ENCODE measurements around the gene FAM90A1. TPM values are rescaled to one million over a fixed set of nuclear protein-coding genes. Genes with fewer than 3 reads are reported as not detected.
"Not testable (repeated sequence)": the region's sequence is repeated elsewhere in the genome, so short reads cannot be mapped to it uniquely, and the experiment has no call there.

Gene FAM90A1
- total RNA-seq, 3 donors from 2014 or later (not counting 1 experiment from before 2014, with no cell fraction given), result 0.28 TPM; not detected in 2

DNA sequence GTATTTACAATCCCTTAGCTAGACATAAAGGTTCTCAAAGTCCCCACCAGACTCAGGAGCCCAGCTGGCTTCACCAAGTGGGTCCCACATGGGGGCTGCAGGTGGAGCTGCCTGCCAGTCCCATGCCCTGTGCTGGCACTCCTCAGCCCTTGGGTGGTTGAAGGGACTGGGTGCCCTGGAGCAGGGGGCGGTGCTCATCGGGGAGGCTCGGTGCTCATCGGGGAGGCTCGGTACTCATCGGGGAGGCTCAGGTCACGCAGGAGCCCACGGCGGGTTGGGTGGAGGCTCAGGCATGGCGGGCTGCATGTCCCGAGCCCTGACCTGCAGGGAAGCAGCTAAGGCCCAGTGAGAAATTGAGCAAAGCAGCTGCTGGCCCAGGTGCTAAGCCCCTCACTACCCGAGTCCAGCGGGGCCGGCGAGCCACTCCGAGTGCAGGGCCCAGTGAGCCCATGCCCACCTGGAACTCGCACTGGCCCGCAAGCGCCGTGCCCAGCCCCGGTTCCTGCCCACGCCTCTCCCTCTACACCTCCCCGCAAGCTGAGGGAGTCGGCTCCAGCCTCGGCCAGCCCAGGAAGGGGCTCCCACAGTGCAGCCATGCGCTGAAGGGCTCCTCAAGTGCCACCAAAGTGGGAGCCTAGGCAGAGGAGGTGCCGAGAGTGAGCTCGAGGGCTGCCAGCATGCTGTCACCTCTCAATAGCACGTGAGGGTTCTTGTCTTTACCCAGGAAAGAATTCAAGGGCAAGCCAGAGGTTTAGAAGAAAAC is 24.8 kb upstream of the FAM90A1 start:
- H3K4me3 Mint-ChIP-seq; H3K36me3 Mint-ChIP-seq; H3K4me1 ChIP-seq (ENCODE audit: control insufficient read depth, insufficient read depth, low read length); H3K27me3 Mint-ChIP-seq (ENCODE audit: low read depth in 2 of 2); H3K9me3 ChIP-seq (ENCODE audit: control insufficient read depth, insufficient read depth, low read length); H3K27me3 ChIP-seq (ENCODE audit: control insufficient read depth, insufficient read depth, low read length); DNase-seq; H3K4me1 Mint-ChIP-seq; ATAC-seq; H3K36me3 ChIP-seq (ENCODE audit: control insufficient read depth, insufficient read depth, low read length); intact Hi-C loops (cut with micrococcal nuclease); H3K9me3 Mint-ChIP-seq; H3K27ac ChIP-seq (ENCODE audit: low read length); H3K27ac Mint-ChIP-seq; H3K4me3 ChIP-seq (ENCODE audit: low read length): not testable (repeated sequence)
- 90% methylated on average over 27 of the region's 29 CpGs for WGBS (ENCODE audit: insufficient coverage)

DNA sequence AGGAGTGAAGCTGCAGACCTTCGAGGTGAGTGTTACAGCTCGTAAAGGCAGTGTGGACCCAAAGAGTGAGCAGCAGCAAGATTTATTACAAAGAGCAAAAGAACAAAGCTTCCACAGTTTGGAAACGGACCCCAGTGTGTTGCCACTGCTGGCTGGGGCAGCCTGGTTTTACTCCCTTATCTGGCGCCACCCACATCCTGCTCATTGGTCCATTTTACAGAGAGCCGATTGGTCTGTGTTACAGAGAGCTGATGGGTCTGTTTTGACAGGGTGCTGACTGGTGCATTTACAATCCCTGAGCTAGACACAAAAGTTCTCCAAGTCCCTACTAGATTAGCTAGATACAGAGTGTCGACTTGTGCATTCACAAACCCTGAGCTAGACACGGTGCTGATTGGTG is 24.2 kb upstream of the FAM90A1 start:
- DNase-seq; intact Hi-C loops (cut with micrococcal nuclease): not testable (repeated sequence)
- 83% methylated on average over 5 of the region's 7 CpGs for WGBS (ENCODE audit: insufficient coverage)

DNA sequence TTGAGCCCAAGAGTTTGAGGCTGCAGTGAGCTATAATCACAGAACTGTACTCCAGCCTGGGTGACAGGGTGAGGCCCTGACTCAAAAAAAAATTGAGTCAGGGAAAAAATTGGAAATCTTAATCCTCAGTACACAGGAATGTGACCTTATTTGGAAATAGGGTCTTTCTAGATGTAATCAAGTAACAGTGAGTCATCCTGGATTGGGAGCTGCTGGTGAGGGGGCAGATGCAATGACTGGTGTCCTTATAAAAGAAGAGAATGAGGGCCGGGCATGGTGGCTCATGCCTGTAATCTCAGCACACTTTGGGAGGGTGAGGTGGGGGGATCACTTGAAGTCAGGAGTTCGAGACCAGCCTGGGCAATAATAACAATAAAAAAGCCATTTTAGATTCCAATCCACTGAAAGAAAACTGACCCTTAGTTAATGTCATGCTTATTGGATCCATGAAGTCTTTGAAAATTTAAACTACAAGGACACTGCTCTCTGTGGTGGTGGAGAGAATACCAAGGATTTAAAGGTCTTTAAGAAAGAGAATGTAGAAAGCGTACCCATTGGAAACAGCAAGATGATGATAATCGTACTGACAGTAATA is 19.6 kb upstream of the FAM90A1 start:
- not testable (repeated sequence) for H3K4me3 Mint-ChIP-seq
- 80% methylated on average over 1 of the region's 4 CpGs for WGBS (ENCODE audit: insufficient coverage)

More for the DNA sequence above, 24.2 kb upstream of the FAM90A1 start:
- not testable (repeated sequence) for H3K9me3 Mint-ChIP-seq; H3K36me3 Mint-ChIP-seq; H3K4me3 Mint-ChIP-seq; H3K27ac ChIP-seq (ENCODE audit: low read length); H3K4me1 ChIP-seq (ENCODE audit: control insufficient read depth, insufficient read depth, low read length); ATAC-seq; H3K4me3 ChIP-seq (ENCODE audit: low read length); H3K36me3 ChIP-seq (ENCODE audit: control insufficient read depth, insufficient read depth, low read length); H3K27me3 ChIP-seq (ENCODE audit: control insufficient read depth, insufficient read depth, low read length); H3K9me3 ChIP-seq (ENCODE audit: control insufficient read depth, insufficient read depth, low read length); H3K27ac Mint-ChIP-seq; H3K27me3 Mint-ChIP-seq (ENCODE audit: low read depth in 2 of 2); H3K4me1 Mint-ChIP-seq

DNA sequence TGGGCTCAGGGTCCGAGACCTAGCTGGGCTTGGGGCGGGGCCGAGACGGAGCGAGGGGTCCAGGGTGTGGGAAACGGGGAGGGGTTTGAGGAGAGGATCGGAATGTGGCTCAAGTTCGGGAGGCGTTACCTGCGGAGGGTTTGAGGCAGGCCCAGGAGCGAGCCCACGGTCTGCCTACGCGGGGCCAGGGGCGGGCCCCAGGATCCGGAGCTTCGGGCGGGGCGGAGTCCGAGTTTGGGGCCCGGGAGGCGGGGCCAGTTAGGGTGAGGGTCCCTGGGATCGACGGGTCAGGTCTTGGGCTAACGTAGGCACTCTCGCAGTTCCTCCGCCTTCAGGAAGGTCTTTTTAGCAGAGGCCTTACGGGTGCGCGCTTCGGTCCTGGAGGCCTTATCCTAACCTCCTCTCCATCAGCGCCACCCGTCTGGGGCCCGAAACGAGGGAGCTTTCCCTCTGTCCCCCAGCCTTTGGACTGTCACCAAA is 16.3 kb upstream of the FAM90A1 start:
- not testable (repeated sequence) for H3K36me3 ChIP-seq (ENCODE audit: control insufficient read depth, insufficient read depth, low read length); H3K9me3 Mint-ChIP-seq; H3K9me3 ChIP-seq (ENCODE audit: control insufficient read depth, insufficient read depth, low read length); H3K4me1 ChIP-seq (ENCODE audit: control insufficient read depth, insufficient read depth, low read length); ATAC-seq; H3K27me3 ChIP-seq (ENCODE audit: control insufficient read depth, insufficient read depth, low read length); H3K36me3 Mint-ChIP-seq; H3K27me3 Mint-ChIP-seq (ENCODE audit: low read depth in 2 of 2)
- Histone ChIP-seq H3K4me3 (ENCODE audit: low read length) (peak overlapping the region; percentile 54), H3K27ac (ENCODE audit: low read length) (peak overlapping the region; percentile 79)
- under 1% methylated on average over 35 of the region's 35 CpGs for WGBS (ENCODE audit: insufficient coverage)
- peak overlapping the region; percentile 88 for H3K4me3 Mint-ChIP-seq
- intact Hi-C loops (cut with micrococcal nuclease), result loop anchor here (2.0 kb wide), 1 partner anchor 217 kb away; no protein-coding TSS in a partner anchor
- peaks cover 0 to 19% of the 10 kb centered on the region in 2 donors for H3K4me1 Mint-ChIP-seq
- DNase-seq, result peak in 1 of 2 donors; percentile 71
- H3K27ac Mint-ChIP-seq, result peak overlapping the region; percentile 76 to 83

More for the DNA sequence above, 19.6 kb upstream of the FAM90A1 start:
- H3K36me3 Mint-ChIP-seq; DNase-seq; H3K4me3 ChIP-seq (ENCODE audit: low read length); H3K27ac Mint-ChIP-seq; H3K9me3 ChIP-seq (ENCODE audit: control insufficient read depth, insufficient read depth, low read length); H3K27ac ChIP-seq (ENCODE audit: low read length); ATAC-seq; H3K27me3 ChIP-seq (ENCODE audit: control insufficient read depth, insufficient read depth, low read length); H3K27me3 Mint-ChIP-seq (ENCODE audit: low read depth in 2 of 2); intact Hi-C loops (cut with micrococcal nuclease); H3K36me3 ChIP-seq (ENCODE audit: control insufficient read depth, insufficient read depth, low read length); H3K4me1 ChIP-seq (ENCODE audit: control insufficient read depth, insufficient read depth, low read length); H3K9me3 Mint-ChIP-seq: not testable (repeated sequence)
- H3K4me1 Mint-ChIP-seq, result peaks cover 0 to 11% of the 10 kb centered on the region in 2 donors

DNA sequence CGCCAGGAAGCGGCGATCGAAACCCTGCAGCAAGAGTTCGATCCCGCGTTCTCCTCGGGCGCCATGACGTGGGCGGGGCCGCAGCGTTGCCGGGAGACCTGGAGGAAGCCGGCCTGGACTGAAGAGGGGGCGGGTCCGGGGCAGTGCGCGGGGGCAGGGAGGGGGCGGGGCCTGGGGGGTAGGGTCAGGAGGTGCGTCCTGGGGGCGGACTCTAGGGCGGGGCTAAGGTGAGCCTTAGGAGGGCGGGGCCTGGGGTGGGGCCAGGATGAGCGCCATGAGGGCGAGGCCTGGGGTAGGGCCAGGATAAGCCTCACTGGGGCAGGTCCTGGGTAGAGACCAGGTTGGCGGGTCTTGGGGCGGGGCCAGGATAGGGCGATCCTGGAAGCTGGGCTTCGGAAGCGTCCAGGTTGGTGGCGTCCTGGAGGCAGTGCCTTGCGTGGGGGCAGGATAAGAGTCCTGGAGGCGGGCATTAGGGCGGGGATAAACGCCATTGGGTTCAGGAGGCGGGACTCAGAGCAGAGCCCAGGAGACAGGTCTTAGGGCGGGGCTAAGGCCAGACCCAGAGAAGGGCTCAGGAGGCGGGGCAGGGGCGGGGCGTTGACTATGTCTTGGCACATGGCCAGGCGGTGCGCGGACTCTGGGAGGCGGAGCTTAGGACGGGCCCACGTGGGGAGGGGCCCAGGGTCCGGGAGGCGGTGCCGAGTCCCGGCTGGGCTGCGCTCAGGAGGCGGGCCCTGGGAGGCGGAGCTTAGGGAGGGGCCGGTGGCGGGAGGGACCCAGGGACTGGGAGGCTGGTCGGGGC is 15.7 kb upstream of the FAM90A1 start:
- peaks cover 0 to 19% of the 10 kb centered on the region in 2 donors for H3K4me1 Mint-ChIP-seq
- H3K36me3 Mint-ChIP-seq; H3K9me3 ChIP-seq (ENCODE audit: control insufficient read depth, insufficient read depth, low read length); H3K9me3 Mint-ChIP-seq; H3K36me3 ChIP-seq (ENCODE audit: control insufficient read depth, insufficient read depth, low read length); H3K4me1 ChIP-seq (ENCODE audit: control insufficient read depth, insufficient read depth, low read length); H3K27me3 ChIP-seq (ENCODE audit: control insufficient read depth, insufficient read depth, low read length); H3K27me3 Mint-ChIP-seq (ENCODE audit: low read depth in 2 of 2): not testable (repeated sequence)
- H3K4me3 ChIP-seq (ENCODE audit: low read length), result peak overlapping the region; percentile 66
- H3K4me3 Mint-ChIP-seq, result peak overlapping the region; percentile 88
- H3K27ac ChIP-seq (ENCODE audit: low read length), result peak overlapping the region; percentile 79
- H3K27ac Mint-ChIP-seq, result peak overlapping the region; percentile 76 to 83
- ATAC-seq (peak; percentile 95 to 99 (median 96)), DNase-seq (peak; percentile 96 to 99)
- under 1% methylated on average over 56 of the region's 57 CpGs for WGBS (ENCODE audit: insufficient coverage)
- intact Hi-C loops (cut with micrococcal nuclease), result loop anchor here (2.0 kb wide), 1 partner anchor 216 kb away; no protein-coding TSS in a partner anchor

DNA sequence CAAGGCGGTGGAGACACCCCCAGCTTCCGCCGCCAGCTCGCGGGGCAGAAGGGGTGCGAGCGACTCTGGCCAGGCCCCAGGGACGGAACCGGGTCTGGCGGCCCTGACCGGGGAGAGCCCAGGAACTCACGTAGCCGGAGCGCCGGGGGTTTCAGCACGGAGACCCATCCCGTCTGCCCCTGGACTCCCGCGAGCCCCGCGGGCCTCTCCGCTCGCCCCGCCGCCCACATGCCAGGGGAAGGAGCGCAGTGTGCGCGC is 15.1 kb upstream of the FAM90A1 start:
- H3K27me3 ChIP-seq (ENCODE audit: control insufficient read depth, insufficient read depth, low read length); H3K27ac ChIP-seq (ENCODE audit: low read length); H3K27me3 Mint-ChIP-seq (ENCODE audit: low read depth in 2 of 2); DNase-seq; H3K4me1 ChIP-seq (ENCODE audit: control insufficient read depth, insufficient read depth, low read length); H3K36me3 ChIP-seq (ENCODE audit: control insufficient read depth, insufficient read depth, low read length); H3K9me3 ChIP-seq (ENCODE audit: control insufficient read depth, insufficient read depth, low read length); H3K36me3 Mint-ChIP-seq; H3K9me3 Mint-ChIP-seq; ATAC-seq: not testable (repeated sequence)
- H3K27ac Mint-ChIP-seq, result peak overlapping the region; percentile 50 to 83
- H3K4me3 ChIP-seq (ENCODE audit: low read length), result peak overlapping the region; percentile 66
- intact Hi-C loops (cut with micrococcal nuclease), result loop anchor here (2.0 kb wide), 1 partner anchor 216 kb away; no protein-coding TSS in a partner anchor
- H3K4me1 Mint-ChIP-seq, result peaks cover 0 to 19% of the 10 kb centered on the region in 2 donors
- WGBS (ENCODE audit: insufficient coverage), result under 1% methylated on average over 28 of the region's 28 CpGs
- H3K4me3 Mint-ChIP-seq, result peak overlapping the region; percentile 83

DNA sequence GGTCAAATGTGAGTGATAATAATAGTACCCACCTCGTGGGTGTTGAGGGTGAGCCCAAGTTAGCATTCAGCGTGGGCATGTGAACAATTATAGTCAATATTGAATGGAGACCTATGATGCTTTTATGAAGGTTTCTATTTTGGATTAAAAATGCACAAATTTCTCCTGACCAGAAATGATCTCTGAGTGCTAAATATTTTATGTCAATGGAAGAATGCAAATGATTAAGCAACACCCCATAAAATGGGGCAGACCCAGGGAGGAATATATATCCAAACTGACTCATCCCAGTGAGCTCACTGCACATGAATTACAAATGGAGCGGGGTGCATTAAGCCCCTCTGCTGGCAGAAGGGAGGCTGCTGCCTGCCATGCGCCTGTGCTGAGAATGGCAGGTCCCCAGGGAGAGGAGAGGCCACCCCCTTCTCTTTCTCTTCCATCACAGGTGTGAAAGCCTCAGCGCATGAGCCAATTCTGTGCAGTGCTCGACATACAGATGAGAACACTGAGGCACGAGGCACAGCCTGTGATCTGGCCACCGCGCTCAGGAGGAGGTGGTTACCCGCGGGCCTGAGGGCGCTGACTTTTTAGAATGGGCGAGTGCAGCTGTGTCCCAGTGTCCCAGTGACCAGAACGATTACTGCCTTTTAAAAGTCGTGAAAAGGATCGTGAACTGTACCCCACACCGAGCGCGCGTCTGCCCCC is 14.7 kb upstream of the FAM90A1 start:
- H3K4me1 ChIP-seq (ENCODE audit: control insufficient read depth, insufficient read depth, low read length); H3K9me3 ChIP-seq (ENCODE audit: control insufficient read depth, insufficient read depth, low read length); H3K27me3 Mint-ChIP-seq (ENCODE audit: low read depth in 2 of 2); H3K9me3 Mint-ChIP-seq; H3K36me3 ChIP-seq (ENCODE audit: control insufficient read depth, insufficient read depth, low read length); H3K27me3 ChIP-seq (ENCODE audit: control insufficient read depth, insufficient read depth, low read length); H3K36me3 Mint-ChIP-seq; H3K27ac ChIP-seq (ENCODE audit: low read length); ATAC-seq: not testable (repeated sequence)
- Mint-ChIP-seq H3K4me3 (peak overlapping the region; percentile 83), H3K27ac (peak overlapping the region; percentile 50 to 83), H3K4me1 (peaks cover 0 to 23% of the 10 kb centered on the region in 2 donors)
- DNase-seq, result peak in 1 of 2 donors; percentile 64
- WGBS (ENCODE audit: insufficient coverage), result 7% methylated on average over 17 of the region's 20 CpGs
- peak overlapping the region; percentile 66 for H3K4me3 ChIP-seq (ENCODE audit: low read length)
- intact Hi-C loops (cut with micrococcal nuclease), result loop anchor here (2.0 kb wide), 1 partner anchor 215 kb away; no protein-coding TSS in a partner anchor

Data from natural killer cell (primary cell).